Caco-2 (cell line): ENCODE measurements around the gene GALR2. TPM values are rescaled to one million over a fixed set of nuclear protein-coding genes. Genes with fewer than 3 reads are reported as not detected.

Source experiments
- BruUV-seq: library from RNA; stranded (reverse); fragments of 400-500 nt; replicated peaks from 2 replicates; lab custom pipeline; 2021; lab: Mats Ljungman, UMichigan
- CTCF ChIA-PET: fragments of 300-600 bp; sonication (Branson Sonifier 250); formaldehyde crosslinking; loops from one replicate; lab custom pipeline; 2022; ENCODE audit warnings: antibody characterized with exemption; lab: Charles Lee
- POLR2A ChIA-PET: fragments of 300-600 bp; sonication (Branson Sonifier 250); formaldehyde crosslinking; loops from one replicate; lab custom pipeline; 2022; ENCODE audit warnings: antibody characterized with exemption; lab: Charles Lee
- DNase-seq, 2 experiments: peaks; one replicate each; pipeline versions ENCODE4 v3.0.0 to v3.0.0-alpha.2; 2020 to 2022
- H3K27me3 ChIP-seq: replicated peaks from 2 replicates; pipeline ENCODE4 v1.6.0; 2011; ENCODE audit warnings: low read length; ENCODE audit not compliant: control insufficient read depth, insufficient read depth
- H3K36me3 ChIP-seq: 2 replicates; pipeline ENCODE4 v1.5.1; 2011; ENCODE audit warnings: low read length; ENCODE audit not compliant: control insufficient read depth, insufficient read depth
- H3K4me1 ChIP-seq: fragments of 250-450 bp; sonication (Bioruptor Pico); 2 replicates; pipeline ENCODE4 v1.5.1; 2020; ENCODE audit warnings: mild to moderate bottlenecking
- H3K4me3 ChIP-seq: 2 replicates; pipeline ENCODE4 v1.5.1; 2011; ENCODE audit warnings: low read depth, mild to moderate bottlenecking, control low read depth, low read length
- H3K9me3 ChIP-seq: fragments of 250-450 bp; sonication (Bioruptor Pico); 2 replicates; pipeline ENCODE4 v1.5.1; 2020; ENCODE audit warnings: mild to moderate bottlenecking, moderate library complexity
- H3K27ac Mint-ChIP-seq: one replicate; pipeline ENCODE4 v1.8.0; 2022; ENCODE audit warnings: mixed read lengths; ENCODE audit not compliant: unreplicated experiment
- H3K27me3 Mint-ChIP-seq: one replicate; pipeline ENCODE4 v1.8.0; 2022; ENCODE audit warnings: mixed read lengths; ENCODE audit not compliant: insufficient read depth, unreplicated experiment
- H3K36me3 Mint-ChIP-seq: one replicate; pipeline ENCODE4 v1.8.0; 2022; ENCODE audit warnings: mild to moderate bottlenecking, mixed read lengths; ENCODE audit not compliant: insufficient read depth, unreplicated experiment
- H3K4me1 Mint-ChIP-seq: one replicate; pipeline ENCODE4 v1.8.0; 2022; ENCODE audit warnings: low read depth, mixed read lengths; ENCODE audit not compliant: unreplicated experiment
- H3K4me3 Mint-ChIP-seq: one replicate; pipeline ENCODE4 v1.8.0; 2022; ENCODE audit warnings: mild to moderate bottlenecking, moderate library complexity, mixed read lengths; ENCODE audit not compliant: unreplicated experiment
- H3K9me3 Mint-ChIP-seq: one replicate; pipeline ENCODE4 v1.8.0; 2022; ENCODE audit warnings: mixed read lengths; ENCODE audit not compliant: unreplicated experiment
- CTCF ChIP-seq, 2 experiments: fragments of 200-600 bp in 1 of 2; IDR thresholded peaks; 1 replicate in 1 of 2; 2 replicates in 1 of 2; pipeline versions ENCODE4 v1.5.1 to v1.8.0; 2011 to 2022; ENCODE audit warnings: antibody characterized with exemption in 1 of 2, control low read depth in 1 of 2, inconsistent platforms in 1 of 2, low read depth in 1 of 2, low read length in 1 of 2, mild to moderate bottlenecking in 1 of 2, moderate library complexity in 1 of 2; ENCODE audit not compliant: insufficient read depth in 1 of 2, severe bottlenecking in 1 of 2, unreplicated experiment in 1 of 2
- intact Hi-C: fragments of 100-400 bp; cut with micrococcal nuclease; formaldehyde crosslinking; loops from one replicate; pipeline ENCODE4 v1.10.0; 2022; ENCODE audit not compliant: unreplicated experiment
- total RNA-seq: library from RNA; stranded (reverse); gene quantifications from 2 replicates; pipeline ENCODE4 v1.2.3, GENCODE V29; 2022

Gene GALR2
- total RNA-seq, 1 experiment from 2014 or later = 0.50 TPM

GRCh38 chr17:76026714-76027158 is 47.8 kb upstream of the GALR2 start:
- H3K4me3 Mint-ChIP-seq = no peak overlapping the region
- Histone ChIP-seq H3K4me1 (peaks cover 11% of the 10 kb centered on the region), H3K9me3 (no peaks in the 10 kb centered on the region; the same call in 1 of the 2 replicates), H3K27me3 (no peaks in the 10 kb centered on the region), H3K4me3 (no peak overlapping the region), H3K36me3 (no peaks in the 10 kb centered on the region)
- TF ChIP-seq CTCF (IDR thresholded peaks at IDR 0.05; ENCODE audit: insufficient read depth in 1 of 2, low read depth in 1 of 2, low read length in 1 of 2, severe bottlenecking in 1 of 2, unreplicated experiment in 1 of 2) = no peak
- no peaks in the 10 kb centered on the region for H3K27me3 Mint-ChIP-seq
- peaks cover 10% of the 10 kb centered on the region for H3K4me1 Mint-ChIP-seq
- H3K27ac Mint-ChIP-seq = peak overlapping the region; percentile 50
- H3K36me3 Mint-ChIP-seq = peaks cover 8% of the 10 kb centered on the region
- ChIA-PET POLR2A (no interaction called here), CTCF (interaction anchor here (0.6 kb wide), 1 partner anchor 344 kb away, joined by 3 read pairs; no protein-coding TSS in a partner anchor)
- no peak for DNase-seq
- intact Hi-C loops = no loop called here
- no peaks in the 10 kb centered on the region for H3K9me3 Mint-ChIP-seq
- no TSS peak for BruUV-seq

GRCh38 chr17:76027159-76027839 is 47.3 kb upstream of the GALR2 start, which contains the start of gene EVPL:
EVPL (minus strand) TSS chr17:76027306; CDS start chr17:76027198, 108 bp downstream.
- intact Hi-C loops = no loop called here

More at GRCh38 chr17:76027159-76027839, 47.3 kb upstream of the GALR2 start, which contains the start of gene EVPL:
- H3K27me3 ChIP-seq = no peaks in the 10 kb centered on the region
- ChIA-PET POLR2A (no interaction called here), CTCF (interaction anchor here (0.6 to 1.0 kb wide), 2 partner anchors 13 to 343 kb away, joined by 3 read pairs; no protein-coding TSS in a partner anchor)
- Mint-ChIP-seq H3K36me3 (peaks cover 8% of the 10 kb centered on the region), H3K4me3 (no peak within 1 kb of the TSS), H3K27me3 (no peaks in the 10 kb centered on the region), H3K9me3 (no peaks in the 10 kb centered on the region), H3K4me1 (peaks cover 10% of the 10 kb centered on the region), H3K27ac (peak within 1 kb of the TSS; percentile 50)
- no TSS peak for BruUV-seq
- peak in 1 of 2 experiments; percentile 57 for DNase-seq
- H3K4me3 ChIP-seq = no peak within 1 kb of the TSS
- no peak for TF ChIP-seq CTCF (IDR thresholded peaks at IDR 0.05; ENCODE audit: insufficient read depth in 1 of 2, low read depth in 1 of 2, low read length in 1 of 2, severe bottlenecking in 1 of 2, unreplicated experiment in 1 of 2)
- peaks cover 11% of the 10 kb centered on the region for H3K4me1 ChIP-seq
- H3K9me3 ChIP-seq = no peaks in the 10 kb centered on the region; the same call in 1 of the 2 replicates
- H3K36me3 ChIP-seq = no peaks in the 10 kb centered on the region
